Lower leg skin (tissue), 3 donors: ENCODE measurements around the gene MORC4.

Experiments
- POLR2A ChIP-seq, 2 donors: fragments of 450-650 bp; IDR thresholded peaks; one replicate each; pipeline ENCODE4 v1.6.1; 2016 to 2017; ENCODE audit warnings: antibody characterized with exemption in 2 of 2, mild to moderate bottlenecking in 1 of 2, moderate library complexity in 1 of 2
- TF ChIP-seq, protein P1 (sequence below), 3 donors: fragments of 450-650 bp; IDR thresholded peaks; one replicate each; pipeline ENCODE4 v1.5.1; 2016; ENCODE audit warnings: antibody characterized with exemption in 3 of 3, mild to moderate bottlenecking in 3 of 3, moderate library complexity in 2 of 3

DNA sequence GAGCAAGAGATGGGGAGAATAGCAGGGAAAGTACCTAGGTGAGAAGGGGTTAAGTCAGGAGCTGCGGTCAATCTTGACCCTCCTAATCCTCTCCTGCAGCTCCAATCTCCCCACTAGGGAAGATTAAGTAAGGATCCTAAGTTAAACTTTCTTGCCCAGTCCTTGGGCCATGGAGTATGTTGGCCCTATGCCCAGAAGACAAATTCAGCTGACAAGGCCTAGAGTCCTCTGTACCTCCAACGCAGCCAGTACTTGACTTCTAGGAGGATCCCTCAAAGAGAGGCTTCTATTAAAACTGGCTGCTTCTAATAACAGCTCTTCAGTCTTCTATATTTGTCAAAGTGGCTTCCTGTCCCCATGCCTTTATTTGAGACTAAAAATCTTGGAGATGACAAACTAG lies 78.4 kb downstream of the MORC4 start:
- TF ChIP-seq, protein P1, sequence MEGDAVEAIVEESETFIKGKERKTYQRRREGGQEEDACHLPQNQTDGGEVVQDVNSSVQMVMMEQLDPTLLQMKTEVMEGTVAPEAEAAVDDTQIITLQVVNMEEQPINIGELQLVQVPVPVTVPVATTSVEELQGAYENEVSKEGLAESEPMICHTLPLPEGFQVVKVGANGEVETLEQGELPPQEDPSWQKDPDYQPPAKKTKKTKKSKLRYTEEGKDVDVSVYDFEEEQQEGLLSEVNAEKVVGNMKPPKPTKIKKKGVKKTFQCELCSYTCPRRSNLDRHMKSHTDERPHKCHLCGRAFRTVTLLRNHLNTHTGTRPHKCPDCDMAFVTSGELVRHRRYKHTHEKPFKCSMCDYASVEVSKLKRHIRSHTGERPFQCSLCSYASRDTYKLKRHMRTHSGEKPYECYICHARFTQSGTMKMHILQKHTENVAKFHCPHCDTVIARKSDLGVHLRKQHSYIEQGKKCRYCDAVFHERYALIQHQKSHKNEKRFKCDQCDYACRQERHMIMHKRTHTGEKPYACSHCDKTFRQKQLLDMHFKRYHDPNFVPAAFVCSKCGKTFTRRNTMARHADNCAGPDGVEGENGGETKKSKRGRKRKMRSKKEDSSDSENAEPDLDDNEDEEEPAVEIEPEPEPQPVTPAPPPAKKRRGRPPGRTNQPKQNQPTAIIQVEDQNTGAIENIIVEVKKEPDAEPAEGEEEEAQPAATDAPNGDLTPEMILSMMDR (IDR thresholded peaks at IDR 0.05), result no peak
- no peak for TF ChIP-seq POLR2A (IDR thresholded peaks at IDR 0.05)
